SK-N-SH (cell line): ENCODE measurements around the gene EXOC6B. TPM values are rescaled to one million over a fixed set of nuclear protein-coding genes. Genes with fewer than 3 reads are reported as not detected.

Experiments
- CTCF ChIA-PET: fragments of 300-600, 350-600 bp; formaldehyde crosslinking; extraction: SDS; loops from one replicate; lab custom pipeline; 2021; lab: Yijun Ruan, JAX
- POLR2A ChIA-PET: fragments of 350-600 bp; sonication (Branson Sonifier 250); formaldehyde crosslinking; extraction: SDS; loops from one replicate; lab custom pipeline; 2020; ENCODE audit warnings: antibody characterized with exemption, inconsistent platforms; lab: Yijun Ruan, JAX
- DNase-seq: peaks from one replicate; pipeline ENCODE4 v3.0.0; 2012
- H2AFZ ChIP-seq: fragments of 200-600 bp; sonication (generic); 2 replicates; pipeline ENCODE4 v1.8.1; 2016; ENCODE audit warnings: antibody characterized with exemption, mild to moderate bottlenecking, low read depth
- H3F3A ChIP-seq: fragments of 200-600 bp; sonication (generic); replicated peaks from 2 replicates; pipeline ENCODE3; 2016; ENCODE audit warnings: antibody characterized with exemption, mild to moderate bottlenecking; ENCODE audit not compliant: insufficient read depth
- H3K27ac ChIP-seq, 2 experiments: fragments of 200-500 bp in 1 of 2; fragments of 200-600 bp in 1 of 2; sonication (Bioruptor generic) in 1 of 2; sonication (generic), shearing (Covaris generic) in 1 of 2; 2 replicates each; pipeline versions ENCODE4 v1.5.1 to v1.6.1; 2014 to 2016; ENCODE audit warnings: low read depth in 2 of 2, inconsistent platforms in 1 of 2, low read length in 1 of 2, mild to moderate bottlenecking in 1 of 2, mixed read lengths in 1 of 2
- H3K27me3 ChIP-seq: fragments of 200-600 bp; sonication (generic), shearing (Covaris generic); 2 replicates; pipeline ENCODE4 v1.6.1; 2016; ENCODE audit warnings: mixed run types; ENCODE audit not compliant: insufficient read depth
- H3K36me3 ChIP-seq, 2 experiments: fragments of 200-500 bp in 1 of 2; fragments of 200-600 bp in 1 of 2; sonication (Bioruptor generic) in 1 of 2; sonication (generic) in 1 of 2; replicated peaks in 1 of 2; 2 replicates each; pipeline versions ENCODE3 to v1.5.1; 2014 to 2016; ENCODE audit warnings: low read length in 1 of 2, mild to moderate bottlenecking in 1 of 2; ENCODE audit not compliant: insufficient read depth in 2 of 2, control insufficient read depth in 1 of 2
- H3K4me1 ChIP-seq, 2 experiments: fragments of 200-500 bp in 1 of 2; fragments of 200-600 bp in 1 of 2; sonication (Bioruptor generic) in 1 of 2; sonication (generic), shearing (Covaris generic) in 1 of 2; 2 replicates each; pipeline versions ENCODE4 v1.5.1 to v1.6.1; 2014 to 2016; ENCODE audit warnings: low read depth in 1 of 2, low read length in 1 of 2, mixed run types in 1 of 2; ENCODE audit not compliant: insufficient read depth in 2 of 2, control insufficient read depth in 1 of 2
- H3K4me2 ChIP-seq: fragments of 200-600 bp; sonication (generic), shearing (Covaris generic); 2 replicates; pipeline ENCODE4 v1.6.1; 2017; ENCODE audit warnings: mixed run types
- H3K4me3 ChIP-seq, 2 experiments: fragments of 200-500 bp in 1 of 2; fragments of 200-600 bp in 1 of 2; sonication (Bioruptor generic) in 1 of 2; sonication (generic), shearing (Covaris generic) in 1 of 2; 2 replicates each; pipeline versions ENCODE4 v1.5.1 to v1.8.1; 2014 to 2016; ENCODE audit warnings: low read depth in 2 of 2, inconsistent platforms in 1 of 2, low read length in 1 of 2, mild to moderate bottlenecking in 1 of 2, mixed read lengths in 1 of 2, moderate library complexity in 1 of 2
- H3K79me2 ChIP-seq: fragments of 200-600 bp; sonication (generic); 2 replicates; pipeline ENCODE4 v1.8.1; 2017; ENCODE audit warnings: mild to moderate bottlenecking; ENCODE audit not compliant: insufficient read depth
- H3K9ac ChIP-seq: fragments of 200-600 bp; sonication (generic); 2 replicates; pipeline ENCODE4 v1.6.1; 2017; ENCODE audit warnings: mixed run types
- H3K9me2 ChIP-seq: fragments of 200-600 bp; sonication (generic); 2 replicates; pipeline ENCODE4 v1.6.1; 2017; ENCODE audit warnings: mixed run types
- H3K9me3 ChIP-seq: fragments of 200-600 bp; sonication (generic); 2 replicates; pipeline ENCODE4 v1.6.1; 2017; ENCODE audit warnings: mixed run types, mild to moderate bottlenecking, moderate library complexity
- H4K20me1 ChIP-seq: fragments of 200-600 bp; sonication (generic); 2 replicates; pipeline ENCODE4 v1.6.1; 2017; ENCODE audit warnings: mild to moderate bottlenecking, mixed run types; ENCODE audit not compliant: insufficient read depth
- CTCF ChIP-seq: fragments of 200-600 bp; sonication (generic); IDR thresholded peaks from 2 replicates; pipeline ENCODE4 v1.6.1; 2017; ENCODE audit warnings: antibody characterized with exemption, mild to moderate bottlenecking, moderate library complexity
- EP300 ChIP-seq, 2 experiments: IDR thresholded peaks; 2 replicates each; pipeline versions ENCODE4 v1.4.0 to v1.6.1; 2012; ENCODE audit warnings: borderline replicate concordance in 1 of 2, low read depth in 1 of 2, low read length in 1 of 2
- GATA2 ChIP-seq: sonication (generic); formaldehyde crosslinking; IDR thresholded peaks from 2 replicates; pipeline ENCODE4 v1.5.0; 2020; ENCODE audit warnings: mild to moderate bottlenecking, missing genetic modification reagents
- NRF1 ChIP-seq: IDR thresholded peaks from 2 replicates; pipeline ENCODE4 v1.6.1; 2012; ENCODE audit warnings: low read depth, mild to moderate bottlenecking, low read length
- PBX3 ChIP-seq: IDR thresholded peaks from 2 replicates; pipeline ENCODE4; 2012
- RAD21 ChIP-seq: IDR thresholded peaks from 2 replicates; pipeline ENCODE4 v1.6.1; 2012; ENCODE audit warnings: mild to moderate bottlenecking, low read length
- RXRA ChIP-seq: IDR thresholded peaks from 2 replicates; pipeline ENCODE4 v1.4.0; 2012; ENCODE audit warnings: low read depth, mild to moderate bottlenecking, borderline replicate concordance
- TAF1 ChIP-seq: IDR thresholded peaks from 2 replicates; pipeline ENCODE4 v1.6.1; 2012; ENCODE audit warnings: low read depth, mild to moderate bottlenecking, low read length, moderate library complexity, borderline replicate concordance
- USF1 ChIP-seq: IDR thresholded peaks from 2 replicates; pipeline ENCODE4 v1.4.0; 2012; ENCODE audit warnings: low read depth, borderline replicate concordance
- YY1 ChIP-seq: IDR thresholded peaks from 2 replicates; pipeline ENCODE4 v1.4.0; 2012; ENCODE audit warnings: low read depth, mild to moderate bottlenecking
- ZBTB33 ChIP-seq: IDR thresholded peaks from 2 replicates; pipeline ENCODE4 v1.4.0; 2012; ENCODE audit warnings: low read depth, borderline replicate concordance
- WGBS: methylation state at CpG from one replicate; pipeline ENCODE4 v1.1.6; 2017; ENCODE audit warnings: low lambda C conversion rate; 5-methylcytosine and 5-hydroxymethylcytosine counted together
- polyA plus RNA-seq, 3 experiments: library from polyadenylated mRNA; depleted of rRNA; stranded (reverse); fragments of >200 nt; gene quantifications; 2 replicates each; pipeline ENCODE4 v1.2.3, GENCODE V29; 2012

Gene EXOC6B
- polyA plus RNA-seq, 1 of the 3 experiments (the other 2 are of a cell fraction) = 7.4 TPM

- Histone ChIP-seq H3K4me1 (peaks cover 5 to 22% of the 10 kb centered on the region in 2 experiments; a peak in 3 of 4 replicates), H2AFZ (no peak overlapping the region), H3K9me2 (no peaks in the 10 kb centered on the region), H3K9ac (no peak overlapping the region), H3K36me3 (no peaks in the 10 kb centered on the region), H3K27me3 (no peaks in the 10 kb centered on the region), H4K20me1 (no peaks in the 10 kb centered on the region), H3F3A (peaks cover 18% of the 10 kb centered on the region), H3K4me3 (no peak overlapping the region; a peak in 1 of 4 replicates), H3K4me2 (no peak overlapping the region), H3K9me3 (no peaks in the 10 kb centered on the region), H3K79me2 (no peaks in the 10 kb centered on the region), H3K27ac (no peak overlapping the region)
- POLR2A ChIA-PET = no interaction called here
- peak; percentile 24 for DNase-seq
- 72% methylated on average over 2 of the region's 2 CpGs for WGBS
- CTCF ChIA-PET = interaction anchor here (0.6 to 2.0 kb wide), 5 partner anchors 8 to 549 kb away, joined by 3 to 5 read pairs (median 3); no protein-coding TSS in a partner anchor
- TF ChIP-seq GATA2 (CRISPR knock-in tag) = no peak
- no peak for TF ChIP-seq RXRA
- peak; percentile 40 for TF ChIP-seq CTCF
- no peak for TF ChIP-seq NRF1
- TF ChIP-seq ZBTB33 = no peak
- TF ChIP-seq TAF1 = no peak
- TF ChIP-seq RAD21 = peak; percentile 22; the same call in 1 of the 2 replicates
- no peak for TF ChIP-seq YY1
These were observed 605.7 kb downstream of the EXOC6B start for GRCh38 chr2:72220170-72220569.

- WGBS = 75% methylated on average over 4 of the region's 4 CpGs
- 0 out of 2 replicates have a peak overlapping the region, but pooled peaks have one; percentile 10 for H3K4me2 ChIP-seq
- no peak overlapping the region for H2AFZ ChIP-seq
- H3K79me2 ChIP-seq = no peaks in the 10 kb centered on the region
- no peaks in the 10 kb centered on the region for H3K36me3 ChIP-seq
- no peaks in the 10 kb centered on the region for H3K9me2 ChIP-seq
- CTCF ChIA-PET = interaction anchor here (1.7 kb wide), 1 partner anchor 66 kb away, joined by 3 read pairs; no protein-coding TSS in a partner anchor
- TF ChIP-seq YY1 = no peak
- peak; percentile 50 for TF ChIP-seq PBX3
- no peak for TF ChIP-seq EP300 (IDR thresholded peaks at IDR 0.05; ENCODE audit: borderline replicate concordance in 1 of 2, low read depth in 1 of 2, low read length in 1 of 2)
- no peak for TF ChIP-seq ZBTB33
- TF ChIP-seq USF1 = no peak
- no peaks in the 10 kb centered on the region for H3K9me3 ChIP-seq
- H3K27me3 ChIP-seq = no peaks in the 10 kb centered on the region
- DNase-seq = no peak
- H3F3A ChIP-seq = peaks cover 5% of the 10 kb centered on the region
- H3K4me1 ChIP-seq = peaks cover 0 to 8% of the 10 kb centered on the region in 2 experiments; a peak in 2 of 4 replicates
- no peak overlapping the region for H3K9ac ChIP-seq
- no peak overlapping the region for H3K4me3 ChIP-seq
- POLR2A ChIA-PET = no interaction called here
- peak overlapping the region in 1 of 2 experiments; percentile 32; a peak in 1 of 4 replicates for H3K27ac ChIP-seq
- no peaks in the 10 kb centered on the region for H4K20me1 ChIP-seq
These were observed 611.2 kb downstream of the EXOC6B start for GRCh38 chr2:72214429-72215143.
